Activated naive CD8-positive, alpha-beta T cell treated with anti-CD3 and anti-CD28 coated beads, Interleukin-2, amount 10 ng/mL, durations not matched to agents 7 days and 5 days (primary cell): ENCODE measurements around the gene MTRF1L. TPM values are rescaled to one million over a fixed set of nuclear protein-coding genes. Genes with fewer than 3 reads are reported as not detected.
A peak's percentile ranks its signal among the peaks of the same experiment; 100 is the strongest.

Experiments used
- ATAC-seq: fragments of 150-1000 bp; cut with Tn5 transposase; one replicate; pipeline ENCODE4 v1.10.0; 2021; ENCODE audit warnings: low read depth, moderate library complexity
- POLR2A ChIA-PET: fragments of 350-600 bp; sonication (Branson Sonifier 250); formaldehyde crosslinking; loops from one replicate; lab custom pipeline; 2021; ENCODE audit warnings: antibody characterized with exemption; lab: Charles Lee
- DNase-seq: peaks from one replicate; pipeline ENCODE4 v3.0.0; 2021
- H3K27ac Mint-ChIP-seq: one replicate; pipeline ENCODE4 v1.8.0; 2022; ENCODE audit warnings: mild to moderate bottlenecking, mixed read lengths
- H3K27me3 Mint-ChIP-seq: one replicate; pipeline ENCODE4 v1.8.0; 2022; ENCODE audit warnings: mild to moderate bottlenecking, moderate library complexity, mixed read lengths
- H3K36me3 Mint-ChIP-seq: one replicate; pipeline ENCODE4 v1.8.0; 2021; ENCODE audit warnings: mild to moderate bottlenecking, mixed read lengths
- H3K4me1 Mint-ChIP-seq: one replicate; pipeline ENCODE4 v1.8.0; 2021; ENCODE audit warnings: mixed read lengths
- H3K4me3 Mint-ChIP-seq: one replicate; pipeline ENCODE4 v1.8.0; 2022; ENCODE audit warnings: mild to moderate bottlenecking, moderate library complexity, mixed read lengths
- H3K9me3 Mint-ChIP-seq: one replicate; pipeline ENCODE4 v1.8.0; 2021; ENCODE audit warnings: mixed read lengths
- total RNA-seq, 2 experiments: library from RNA; stranded (reverse); gene quantifications; one replicate each; pipeline ENCODE4 v1.2.3, GENCODE V29; 2021

Gene MTRF1L
- total RNA-seq, 2 experiments from 2014 or later: 16.5 to 17.2 TPM

DNA sequence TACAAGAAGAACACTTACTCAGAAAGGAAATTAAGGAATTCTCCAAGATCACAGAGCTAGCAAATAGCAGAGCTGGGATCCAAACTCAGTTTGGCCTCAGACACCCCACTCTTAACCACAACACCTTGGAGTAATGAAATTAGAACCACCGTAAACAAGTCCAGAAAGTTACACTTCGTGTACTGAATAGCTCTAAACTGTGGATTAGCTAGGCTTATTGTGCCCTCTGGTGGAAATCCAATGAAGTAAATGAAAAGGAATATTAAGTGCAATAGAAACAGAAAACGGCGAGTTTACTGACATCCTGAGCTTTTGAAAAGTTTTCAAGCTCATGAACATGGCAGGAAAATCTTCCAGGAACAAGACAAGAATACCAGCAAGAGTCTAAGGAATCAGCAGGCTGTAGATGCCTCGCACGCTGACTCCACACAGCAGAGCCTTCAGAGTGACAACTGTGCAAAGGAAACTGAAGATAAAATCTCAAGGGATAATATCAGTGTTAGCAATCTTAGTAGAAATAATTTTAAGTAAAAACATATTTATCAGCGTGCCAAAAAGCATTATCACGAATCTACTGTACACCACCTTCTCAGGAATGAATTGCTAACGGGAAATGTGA lies 54.2 kb downstream of the MTRF1L start:
- Mint-ChIP-seq H3K4me1 (peaks cover 2% of the 10 kb centered on the region), H3K4me3 (no peak overlapping the region), H3K9me3 (no peaks in the 10 kb centered on the region), H3K36me3 (no peaks in the 10 kb centered on the region), H3K27me3 (peaks cover 8% of the 10 kb centered on the region), H3K27ac (no peak overlapping the region)
- POLR2A ChIA-PET: no interaction called here
- DNase-seq (no peak), ATAC-seq (peak; percentile 52)

DNA sequence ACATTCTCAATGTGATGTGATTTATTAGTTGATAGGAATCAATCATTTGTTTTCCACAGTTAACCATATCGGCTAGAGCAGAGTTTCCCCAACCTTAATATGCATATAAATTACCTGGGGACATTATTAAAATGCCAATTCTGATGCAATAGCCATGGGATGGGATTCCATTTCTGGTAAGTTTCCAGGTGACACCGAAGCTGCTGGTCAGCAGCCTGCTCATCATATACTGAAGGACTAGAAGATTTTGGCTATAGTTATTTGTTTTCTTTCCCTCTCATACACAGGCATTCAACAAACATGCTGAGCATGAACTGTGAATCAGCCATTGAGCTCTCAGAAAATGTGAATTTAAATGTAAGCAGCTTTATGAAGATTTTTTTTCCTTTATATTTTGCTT lies 55.5 kb downstream of the MTRF1L start:
- no peak overlapping the region for H3K27ac Mint-ChIP-seq
- ATAC-seq (no peak), DNase-seq (no peak)
- no peak overlapping the region for H3K4me3 Mint-ChIP-seq
- H3K4me1 Mint-ChIP-seq: peaks cover 2% of the 10 kb centered on the region
- no peaks in the 10 kb centered on the region for H3K36me3 Mint-ChIP-seq
- POLR2A ChIA-PET: no interaction called here
- H3K9me3 Mint-ChIP-seq: no peaks in the 10 kb centered on the region
- peaks cover 10% of the 10 kb centered on the region for H3K27me3 Mint-ChIP-seq

DNA sequence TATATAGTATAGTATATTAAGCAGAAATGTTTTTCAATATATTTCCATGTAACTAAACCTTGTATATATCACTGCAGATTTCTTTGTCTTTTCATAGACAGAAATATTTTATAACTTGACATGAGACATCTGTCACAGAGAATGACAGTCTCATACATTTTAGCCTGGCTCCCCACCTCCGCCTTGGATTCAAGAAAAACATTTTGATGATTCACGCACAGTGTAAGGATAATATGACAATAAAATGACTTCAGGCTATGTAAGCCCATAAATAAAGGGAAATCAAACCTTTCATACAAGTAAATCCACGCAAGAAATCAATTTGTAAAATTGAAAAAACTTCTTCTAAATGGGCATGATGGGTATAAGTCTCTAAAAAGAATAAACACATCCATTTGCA lies 56.0 kb downstream of the MTRF1L start:
- Mint-ChIP-seq H3K36me3 (no peaks in the 10 kb centered on the region), H3K9me3 (no peaks in the 10 kb centered on the region), H3K4me1 (peaks cover 2% of the 10 kb centered on the region), H3K4me3 (no peak overlapping the region), H3K27me3 (peaks cover 11% of the 10 kb centered on the region), H3K27ac (no peak overlapping the region)
- DNase-seq (no peak), ATAC-seq (no peak)
- POLR2A ChIA-PET: no interaction called here

DNA sequence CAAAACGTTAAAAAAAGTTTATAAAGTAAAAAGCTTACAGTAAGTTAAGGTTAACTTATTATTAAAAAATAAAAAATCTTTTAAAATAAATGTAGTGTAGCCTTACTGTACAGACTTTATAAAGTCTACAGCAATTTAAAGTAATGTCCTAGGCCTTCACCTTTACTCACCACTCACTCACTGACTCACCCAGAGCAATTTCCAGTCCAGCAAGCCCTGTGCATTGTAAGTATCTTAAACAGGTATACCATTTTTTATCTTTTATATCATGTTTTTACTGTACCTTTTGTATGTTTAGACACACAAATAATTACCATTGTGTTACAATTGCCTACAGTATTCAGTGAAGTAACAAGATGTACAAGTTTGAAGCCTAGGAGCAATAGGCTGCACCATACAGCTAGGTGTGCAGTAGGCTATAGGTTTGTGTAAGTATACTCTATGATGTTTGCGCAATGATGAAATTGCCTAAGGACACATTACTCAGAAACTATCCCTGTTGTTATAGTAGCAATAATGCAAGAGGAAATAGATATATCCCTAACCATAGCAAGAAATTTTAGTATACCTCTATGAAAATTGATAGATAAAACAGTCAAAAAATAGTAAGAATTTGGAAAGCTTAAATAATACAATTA lies 59.1 kb downstream of the MTRF1L start:
- Mint-ChIP-seq H3K27ac (no peak overlapping the region), H3K27me3 (peaks cover 15% of the 10 kb centered on the region)

DNA sequence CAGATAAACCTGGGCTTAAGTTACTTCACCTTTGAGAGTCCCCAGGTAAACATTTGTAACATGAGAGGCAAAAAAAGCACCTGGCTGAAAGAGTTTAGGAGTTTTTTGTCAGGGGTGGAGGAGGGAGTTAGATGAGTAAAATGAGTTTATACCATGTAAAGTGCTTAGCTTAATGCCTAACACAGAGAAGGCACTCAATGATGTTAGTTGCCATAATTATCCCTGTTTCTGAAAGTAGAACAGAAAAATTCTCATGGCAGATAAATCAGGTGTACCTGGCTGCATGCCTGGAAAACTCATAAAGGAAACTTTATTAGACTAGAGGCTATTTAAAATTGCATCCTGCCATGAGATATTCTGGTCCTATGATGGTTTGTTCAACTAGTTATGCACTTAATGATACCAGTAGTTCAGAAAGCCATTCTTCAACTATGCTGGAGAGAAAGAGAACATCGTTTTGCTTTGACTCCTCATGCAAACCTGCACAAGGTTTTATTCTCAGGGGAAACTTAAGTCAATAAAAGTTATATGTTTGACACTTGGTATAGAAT lies 60.1 kb downstream of the MTRF1L start:
- Mint-ChIP-seq H3K9me3 (no peaks in the 10 kb centered on the region), H3K4me1 (no peaks in the 10 kb centered on the region), H3K36me3 (no peaks in the 10 kb centered on the region), H3K4me3 (no peak overlapping the region), H3K27ac (no peak overlapping the region), H3K27me3 (peaks cover 15% of the 10 kb centered on the region)
- POLR2A ChIA-PET: no interaction called here
- DNase-seq: no peak
- no peak for ATAC-seq

More for the DNA sequence above, 59.1 kb downstream of the MTRF1L start:
- Mint-ChIP-seq H3K4me3 (no peak overlapping the region), H3K36me3 (no peaks in the 10 kb centered on the region), H3K9me3 (no peaks in the 10 kb centered on the region), H3K4me1 (peaks cover 2% of the 10 kb centered on the region)
- POLR2A ChIA-PET: no interaction called here
- no peak for DNase-seq
- no peak for ATAC-seq

DNA sequence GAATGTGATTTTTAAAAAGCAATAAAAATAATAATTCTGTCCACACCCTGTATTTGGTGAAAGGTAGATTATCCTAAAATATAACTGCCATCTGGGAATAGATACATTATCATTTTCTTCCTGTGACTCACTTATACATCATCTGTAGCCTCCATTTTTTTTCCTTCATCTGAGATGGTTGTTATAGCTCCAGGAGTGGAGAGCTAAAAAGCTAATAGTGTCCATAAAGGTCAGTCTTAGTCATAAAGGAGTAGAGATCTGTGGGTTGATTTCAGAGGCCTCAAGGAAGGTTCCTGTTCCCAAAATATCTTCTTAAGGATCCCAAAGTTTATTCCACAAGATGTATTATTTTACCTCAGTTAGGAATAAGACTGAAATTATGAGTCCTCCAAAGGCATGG lies 60.8 kb downstream of the MTRF1L start:
- Mint-ChIP-seq H3K36me3 (no peaks in the 10 kb centered on the region), H3K27me3 (peaks cover 13% of the 10 kb centered on the region), H3K4me1 (no peaks in the 10 kb centered on the region), H3K4me3 (no peak overlapping the region), H3K27ac (no peak overlapping the region), H3K9me3 (no peaks in the 10 kb centered on the region)
- POLR2A ChIA-PET: no interaction called here
- ATAC-seq (no peak), DNase-seq (no peak)

Other genes starting within 250 kb of the MTRF1L start
- gene FBXO5, start 19.7 kb downstream of the MTRF1L start, total RNA-seq: 10 to 100 TPM; 47.1 to 50.8 TPM
- gene RGS17, start 128.6 kb upstream of the MTRF1L start, total RNA-seq: not detected